ENCODE measurements around the gene CSK.

- TF ChIP-seq EZH2phosphoT487 (IDR thresholded peaks at IDR 0.05; ENCODE audit: borderline replicate concordance, low read length) (no peak), CTCF (IDR thresholded peaks at IDR 0.05; ENCODE audit: low read depth, low read length, poor library complexity, severe bottlenecking) (no peak)
Measured at GRCh38 chr15:74802290-74802689, 20.4 kb downstream of the CSK start.

Data from DOHH2 (cell line).